Osteocyte (in vitro differentiated cells): ENCODE data around the gene ACSBG1. TPM values are rescaled to one million over a fixed set of nuclear protein-coding genes. Genes with fewer than 3 reads are reported as not detected.
A peak's percentile ranks its signal among the peaks of the same experiment; 100 is the strongest.

Experiments
- DNase-seq: peaks from one replicate; pipeline ENCODE4 v3.0.0; 2021; ENCODE audit warnings: mixed read lengths; ENCODE audit not compliant: unreplicated experiment; ENCODE audit errors: extremely low spot score
- H3K27ac Mint-ChIP-seq: one replicate; pipeline ENCODE4 v1.8.0; 2021; ENCODE audit warnings: mild to moderate bottlenecking, mixed read lengths; ENCODE audit not compliant: unreplicated experiment
- H3K27me3 Mint-ChIP-seq: one replicate; pipeline ENCODE4 v1.8.0; 2021; ENCODE audit warnings: mixed read lengths; ENCODE audit not compliant: unreplicated experiment
- H3K36me3 Mint-ChIP-seq: one replicate; pipeline ENCODE4 v1.8.0; 2021; ENCODE audit warnings: mixed read lengths; ENCODE audit not compliant: unreplicated experiment
- H3K4me1 Mint-ChIP-seq: one replicate; pipeline ENCODE4 v1.8.0; 2021; ENCODE audit warnings: mixed read lengths; ENCODE audit not compliant: unreplicated experiment
- H3K4me3 Mint-ChIP-seq: one replicate; pipeline ENCODE4 v1.8.0; 2021; ENCODE audit warnings: mild to moderate bottlenecking, moderate library complexity, mixed read lengths; ENCODE audit not compliant: unreplicated experiment
- H3K9me3 Mint-ChIP-seq: one replicate; pipeline ENCODE4 v1.8.0; 2021; ENCODE audit warnings: mixed read lengths; ENCODE audit not compliant: unreplicated experiment
- total RNA-seq: library from RNA; stranded (reverse); gene quantifications from 2 replicates; pipeline ENCODE4 v1.2.1, GENCODE V29; 2021
- TF ChIP-seq, protein P1 (sequence below): fragments of 200-600 bp; sonication (generic); IDR thresholded peaks from 2 replicates; pipeline ENCODE4 v1.5.0; 2021; ENCODE audit warnings: antibody characterized with exemption, mild to moderate bottlenecking, moderate library complexity

The ACSBG1 gene
- total RNA-seq, 1 donor from 2014 or later = not detected

DNA sequence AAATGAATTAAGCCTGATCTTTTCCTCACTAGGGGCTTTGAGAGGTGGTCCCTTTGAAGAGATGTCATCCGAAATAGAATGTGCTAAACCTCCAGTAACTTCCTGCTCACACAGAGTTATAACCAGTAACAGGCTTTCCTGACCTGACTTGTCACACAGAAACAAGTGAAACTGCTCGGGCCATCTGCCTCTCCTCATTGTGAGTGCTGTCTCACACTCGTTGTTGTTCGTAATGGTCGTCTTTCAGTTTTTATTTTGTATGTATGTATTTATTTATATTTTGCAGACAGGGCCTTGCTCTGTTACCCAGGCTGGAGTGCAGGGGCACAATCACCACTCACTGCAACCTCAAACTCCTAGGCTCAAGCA, 24.0 kb downstream of the ACSBG1 start:
- Mint-ChIP-seq H3K4me1 (peaks cover 31% of the 10 kb centered on the region), H3K36me3 (no peaks in the 10 kb centered on the region), H3K27ac (no peak overlapping the region), H3K27me3 (no peaks in the 10 kb centered on the region), H3K9me3 (no peaks in the 10 kb centered on the region), H3K4me3 (no peak overlapping the region)
- DNase-seq = peak; percentile 19
- TF ChIP-seq, protein P1, sequence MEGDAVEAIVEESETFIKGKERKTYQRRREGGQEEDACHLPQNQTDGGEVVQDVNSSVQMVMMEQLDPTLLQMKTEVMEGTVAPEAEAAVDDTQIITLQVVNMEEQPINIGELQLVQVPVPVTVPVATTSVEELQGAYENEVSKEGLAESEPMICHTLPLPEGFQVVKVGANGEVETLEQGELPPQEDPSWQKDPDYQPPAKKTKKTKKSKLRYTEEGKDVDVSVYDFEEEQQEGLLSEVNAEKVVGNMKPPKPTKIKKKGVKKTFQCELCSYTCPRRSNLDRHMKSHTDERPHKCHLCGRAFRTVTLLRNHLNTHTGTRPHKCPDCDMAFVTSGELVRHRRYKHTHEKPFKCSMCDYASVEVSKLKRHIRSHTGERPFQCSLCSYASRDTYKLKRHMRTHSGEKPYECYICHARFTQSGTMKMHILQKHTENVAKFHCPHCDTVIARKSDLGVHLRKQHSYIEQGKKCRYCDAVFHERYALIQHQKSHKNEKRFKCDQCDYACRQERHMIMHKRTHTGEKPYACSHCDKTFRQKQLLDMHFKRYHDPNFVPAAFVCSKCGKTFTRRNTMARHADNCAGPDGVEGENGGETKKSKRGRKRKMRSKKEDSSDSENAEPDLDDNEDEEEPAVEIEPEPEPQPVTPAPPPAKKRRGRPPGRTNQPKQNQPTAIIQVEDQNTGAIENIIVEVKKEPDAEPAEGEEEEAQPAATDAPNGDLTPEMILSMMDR = no peak

DNA sequence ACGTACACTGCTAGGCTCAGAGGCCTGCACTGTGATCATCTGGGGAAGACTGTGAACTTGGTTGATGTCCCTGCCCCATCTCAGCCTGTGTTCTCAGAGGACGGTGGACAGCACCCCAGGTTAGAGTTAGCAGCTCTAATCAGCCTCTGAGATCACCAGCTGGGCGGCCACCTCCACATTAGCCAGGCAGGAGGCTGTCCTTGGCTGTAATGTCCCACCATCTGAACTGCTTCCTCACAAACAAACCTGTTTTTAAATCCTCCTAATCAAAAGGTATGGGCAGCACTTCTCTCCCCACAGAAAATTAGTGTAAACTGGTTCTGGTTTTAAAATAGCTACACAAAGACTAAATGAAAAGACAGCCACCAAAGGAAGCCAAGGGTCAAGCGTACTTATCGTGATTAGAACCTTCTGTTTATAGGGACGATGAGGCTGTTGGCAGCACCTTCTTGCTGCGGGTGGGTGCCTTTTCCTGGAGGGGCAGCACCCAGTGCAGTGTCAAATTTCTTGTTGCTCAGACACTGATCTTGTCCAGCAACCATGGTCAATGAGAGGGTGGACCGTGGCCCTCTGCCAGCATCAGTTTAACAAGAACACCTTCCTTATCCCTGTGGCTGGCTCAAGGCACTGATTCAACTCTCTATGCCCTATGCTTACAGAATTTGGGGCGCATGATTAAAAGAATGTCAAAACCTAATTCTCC, 24.6 kb downstream of the ACSBG1 start:
- peak; percentile 54 for DNase-seq
- no peaks in the 10 kb centered on the region for H3K27me3 Mint-ChIP-seq
- TF ChIP-seq, protein P1 = no peak
- H3K27ac Mint-ChIP-seq = no peak overlapping the region
- H3K4me1 Mint-ChIP-seq = peaks cover 36% of the 10 kb centered on the region
- H3K4me3 Mint-ChIP-seq = no peak overlapping the region
- H3K9me3 Mint-ChIP-seq = no peaks in the 10 kb centered on the region
- H3K36me3 Mint-ChIP-seq = no peaks in the 10 kb centered on the region

DNA sequence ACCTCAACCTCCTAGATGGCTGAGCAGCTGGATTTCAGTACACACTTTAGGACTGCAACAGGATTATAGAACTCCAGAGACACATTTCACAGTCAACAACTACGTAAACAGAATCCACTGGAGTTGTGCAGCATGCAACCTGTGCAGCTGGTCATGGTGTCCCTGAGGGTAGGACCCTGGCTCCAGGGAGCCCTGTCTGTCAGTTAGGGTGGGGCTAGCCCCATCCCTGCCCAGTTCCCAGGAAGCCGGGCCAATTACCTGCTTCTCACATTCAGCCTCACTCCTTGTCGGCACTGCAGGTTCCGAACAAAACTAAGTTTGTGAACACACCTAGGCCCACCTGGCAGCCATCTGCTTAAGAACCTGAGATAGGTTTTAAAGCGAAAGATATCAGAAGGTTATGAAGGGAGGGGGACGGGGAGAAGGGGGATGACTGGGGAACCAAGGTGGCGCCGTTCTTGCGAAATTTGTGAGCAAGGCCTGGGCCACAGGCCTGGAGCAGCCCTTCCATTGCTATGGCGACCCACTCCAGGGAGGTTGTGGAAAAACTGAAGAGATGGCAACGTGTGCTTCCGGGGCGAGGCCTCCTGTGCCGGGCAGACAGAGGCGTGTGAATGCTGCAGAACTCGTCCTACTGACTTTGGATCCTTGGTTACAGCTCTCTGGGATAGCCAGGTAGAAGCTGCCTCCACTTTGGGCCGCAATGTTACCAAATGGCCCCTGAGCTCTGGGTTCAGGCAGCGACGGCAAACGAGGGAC, 25.3 kb downstream of the ACSBG1 start:
- no peak overlapping the region for H3K27ac Mint-ChIP-seq
- no peak overlapping the region for H3K4me3 Mint-ChIP-seq
- no peaks in the 10 kb centered on the region for H3K9me3 Mint-ChIP-seq
- TF ChIP-seq, protein P1 = no peak
- peak; percentile 73 for DNase-seq
- no peaks in the 10 kb centered on the region for H3K36me3 Mint-ChIP-seq
- H3K27me3 Mint-ChIP-seq = no peaks in the 10 kb centered on the region
- peaks cover 37% of the 10 kb centered on the region for H3K4me1 Mint-ChIP-seq

DNA sequence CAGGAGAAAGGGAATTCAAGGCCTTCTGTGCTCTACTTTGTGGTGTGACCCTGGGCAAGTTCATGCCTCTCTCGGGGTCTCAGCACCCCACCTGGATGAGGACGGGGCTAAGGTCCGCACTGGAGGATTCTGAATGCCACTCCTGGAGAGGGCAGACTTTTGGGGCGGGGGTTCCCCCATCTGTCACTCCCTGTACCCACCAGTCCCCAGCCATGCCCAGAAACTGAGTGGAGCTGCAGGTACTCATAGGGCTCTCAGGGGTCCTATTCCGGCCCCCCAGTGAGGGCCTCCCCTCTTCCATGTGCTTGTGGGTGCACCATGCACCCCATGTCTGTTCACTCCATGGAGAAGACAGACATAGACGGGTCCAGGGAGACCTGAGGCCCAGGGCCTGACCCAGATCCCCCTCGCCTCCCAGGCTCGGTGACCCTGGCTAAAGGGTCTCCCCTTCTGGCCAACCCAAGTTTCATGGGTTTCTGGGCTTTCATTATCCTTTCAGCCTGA, 26.0 kb downstream of the ACSBG1 start:
- no peak overlapping the region for H3K4me3 Mint-ChIP-seq
- H3K27me3 Mint-ChIP-seq = no peaks in the 10 kb centered on the region
- no peak overlapping the region for H3K27ac Mint-ChIP-seq
- no peaks in the 10 kb centered on the region for H3K9me3 Mint-ChIP-seq
- TF ChIP-seq, protein P1 = no peak
- H3K36me3 Mint-ChIP-seq = no peaks in the 10 kb centered on the region
- DNase-seq = peak; percentile 72
- H3K4me1 Mint-ChIP-seq = peaks cover 37% of the 10 kb centered on the region

DNA sequence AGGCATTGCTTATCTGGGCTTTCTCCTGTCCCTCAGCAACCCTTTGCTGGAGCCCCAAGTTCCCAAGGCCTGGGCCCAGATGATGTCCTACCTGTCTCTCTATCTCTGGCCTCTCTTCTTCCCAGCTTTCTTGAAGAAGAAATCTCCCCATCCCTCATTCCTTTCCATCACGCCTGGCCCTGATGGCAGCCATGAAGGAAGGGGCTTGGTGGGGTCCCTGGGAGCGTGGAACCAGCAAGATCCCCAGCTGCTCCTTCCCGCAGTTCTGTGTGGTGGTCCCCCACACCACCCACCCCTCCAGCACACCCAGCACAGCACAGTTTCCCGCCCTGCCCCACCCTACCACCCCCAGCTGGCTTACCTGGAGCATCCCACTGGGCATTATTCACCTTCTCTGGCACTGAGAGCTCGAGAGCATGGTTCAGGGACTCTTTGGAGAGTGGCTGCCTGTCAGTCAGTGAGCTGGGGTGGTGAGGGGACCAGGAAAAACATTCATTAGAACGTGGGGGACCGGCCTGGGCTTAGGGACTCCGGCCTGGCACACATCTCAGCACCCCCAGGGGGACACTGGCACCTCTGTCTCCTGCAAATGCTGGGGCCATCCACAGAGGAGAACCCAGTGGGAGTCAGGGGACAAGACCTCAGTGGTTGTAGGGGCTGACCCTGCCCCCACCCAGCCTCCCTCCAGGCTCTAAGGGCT, 26.6 kb downstream of the ACSBG1 start:
- TF ChIP-seq, protein P1 = no peak
- no peak overlapping the region for H3K4me3 Mint-ChIP-seq
- H3K27me3 Mint-ChIP-seq = no peaks in the 10 kb centered on the region
- H3K27ac Mint-ChIP-seq = no peak overlapping the region
- DNase-seq = peak; percentile 36
- no peaks in the 10 kb centered on the region for H3K9me3 Mint-ChIP-seq
- H3K4me1 Mint-ChIP-seq = peaks cover 31% of the 10 kb centered on the region
- no peaks in the 10 kb centered on the region for H3K36me3 Mint-ChIP-seq
